Stimulated activated CD4-positive, alpha-beta T cell treated with anti-CD3 and anti-CD28 coated beads, Interleukin-2, amount 100 ng/mL, for 48 hours (primary cell): ENCODE measurements around the gene SYCE1.
"Not testable (repeated sequence)": the region's sequence is repeated elsewhere in the genome, so short reads cannot be mapped to it uniquely, and the experiment has no call there.

ENCODE experiments used
- DNase-seq, 2 donors: peaks; one replicate each; pipeline ENCODE4 v3.0.0-alpha.2; 2020

SYCE1 gene

DNA sequence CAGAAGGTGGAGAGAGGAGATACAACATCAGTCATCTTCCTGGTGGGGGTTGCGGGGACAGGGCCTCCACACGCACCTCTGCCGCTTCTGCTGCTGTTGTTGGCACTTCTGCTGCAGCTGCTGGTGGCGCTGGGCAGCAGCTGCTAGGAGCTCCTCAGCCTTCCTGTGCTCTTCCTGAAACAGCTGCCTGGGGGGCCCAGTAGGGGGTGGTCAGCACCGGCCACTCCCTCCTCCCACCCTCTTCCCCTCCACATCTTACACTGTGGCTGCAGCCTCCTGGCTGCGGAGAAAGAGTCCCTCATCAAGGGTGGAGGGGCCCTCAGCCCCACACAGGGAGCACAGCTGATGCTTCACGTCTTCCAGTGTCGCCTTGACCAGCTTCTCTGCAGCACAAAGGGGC is 9.9 kb downstream of the SYCE1 start:
- DNase-seq = no peak

DNA sequence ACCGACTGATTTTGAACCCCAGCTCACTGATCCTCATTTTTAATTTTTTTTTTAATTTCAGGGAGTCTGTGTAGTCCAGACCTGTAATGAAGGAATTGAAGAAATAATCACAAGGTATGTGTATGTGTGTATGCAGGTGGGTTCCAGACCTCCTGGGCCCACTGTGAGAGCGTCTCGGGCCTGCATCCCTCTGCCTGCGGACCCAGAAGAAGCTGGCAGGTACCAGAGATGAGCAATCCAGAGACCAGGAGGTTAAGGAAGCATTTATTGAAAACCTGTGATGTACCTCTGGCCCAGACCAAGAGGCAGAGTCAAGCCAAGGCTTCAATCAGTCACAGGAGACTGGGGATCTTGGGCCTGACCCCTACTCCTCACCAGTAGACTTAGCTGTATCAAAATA is 10.8 kb downstream of the SYCE1 start:
- DNase-seq = no peak

- no peak for DNase-seq
Measured at GRCh38 chr10:133544506-133544905, 20.9 kb downstream of the SYCE1 start.

DNA sequence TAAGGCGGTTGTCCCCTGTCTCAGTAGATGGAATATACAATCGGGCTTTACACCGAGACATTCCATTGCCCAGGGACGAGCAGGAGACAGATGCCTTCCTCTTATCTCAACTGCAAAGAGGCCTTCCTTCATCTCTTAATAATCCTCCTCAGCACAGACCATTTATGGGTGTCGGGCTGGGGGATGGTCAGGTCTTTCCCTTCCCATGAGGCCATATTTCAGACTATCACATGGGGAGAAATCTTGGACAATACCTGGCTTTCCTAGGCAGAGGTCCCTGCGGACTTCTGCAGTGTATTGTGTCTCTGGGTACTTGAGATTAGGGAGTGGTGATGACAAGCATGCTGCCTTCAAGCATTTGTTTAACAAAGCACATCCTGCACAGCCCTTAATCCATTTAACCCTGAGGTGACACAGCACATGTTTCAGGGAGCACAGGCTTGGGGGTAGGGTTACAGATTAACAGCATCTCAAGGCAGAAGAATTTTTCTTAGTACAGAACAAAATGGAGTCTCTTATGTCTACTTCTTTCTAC is 23.9 kb downstream of the SYCE1 start:
- not testable (repeated sequence) for DNase-seq

DNA sequence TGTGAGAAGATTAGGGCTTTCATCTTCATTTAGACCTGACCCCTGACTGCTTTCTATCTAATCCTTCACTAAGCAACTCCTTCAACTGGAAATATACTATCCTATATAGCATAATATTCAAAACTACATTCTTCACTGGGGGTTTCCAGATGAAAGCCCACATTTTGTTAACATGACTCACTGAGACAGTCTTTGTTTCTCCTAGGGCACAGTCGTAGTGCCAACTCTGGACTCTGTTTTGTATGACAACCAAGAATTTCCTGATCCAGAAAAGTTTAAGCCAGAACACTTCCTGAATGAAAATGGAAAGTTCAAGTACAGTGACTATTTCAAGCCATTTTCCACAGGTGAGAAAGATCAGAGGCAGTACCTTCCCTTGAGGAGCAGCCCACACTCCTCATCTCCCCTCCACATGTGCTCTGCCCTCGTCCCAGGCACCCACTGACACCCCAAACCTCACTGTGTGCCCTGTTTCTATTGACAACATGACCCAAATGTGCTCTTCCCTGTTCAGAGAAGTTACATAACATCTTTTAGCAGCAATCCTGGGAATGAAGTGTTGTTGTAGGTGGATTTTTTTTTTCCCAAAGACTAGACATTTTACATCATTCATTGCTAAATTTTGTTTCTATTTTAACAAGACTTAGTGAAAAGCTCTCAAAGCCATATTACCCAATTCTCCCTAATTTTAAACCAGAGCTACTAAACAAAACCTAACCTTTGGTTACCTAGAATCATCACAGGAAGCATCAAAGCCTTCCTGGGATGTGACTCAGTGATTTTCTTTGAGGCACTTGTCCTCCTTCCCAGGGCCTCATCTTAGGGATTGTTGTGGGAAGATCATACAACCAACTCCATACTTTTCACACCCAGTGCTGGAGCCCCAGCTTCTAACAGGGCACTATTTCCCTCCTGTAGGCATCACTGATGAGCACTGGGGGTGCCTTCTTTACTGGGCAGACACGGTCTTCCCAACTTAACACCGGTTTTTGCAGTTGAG is 27.5 kb downstream of the SYCE1 start:
- DNase-seq = no peak

DNA sequence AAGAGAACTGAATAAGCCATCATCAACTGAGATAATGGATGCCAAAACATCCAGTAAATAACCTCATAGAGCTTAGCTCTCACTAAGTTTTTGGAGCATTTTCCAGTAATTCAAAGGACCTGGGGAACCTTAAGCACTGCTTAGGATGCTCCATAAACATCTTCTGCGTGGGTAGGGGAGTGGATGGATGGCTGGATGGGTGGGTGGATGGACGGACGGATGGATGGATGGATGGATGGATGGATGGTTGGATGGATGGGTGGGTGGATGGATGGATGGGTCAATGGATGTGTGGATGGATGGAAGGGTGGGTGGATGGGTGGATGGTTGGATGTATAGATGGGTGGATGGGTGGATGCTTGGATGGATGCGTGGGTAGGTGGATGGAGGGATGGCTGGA is 29.2 kb downstream of the SYCE1 start:
- no peak for DNase-seq

DNA sequence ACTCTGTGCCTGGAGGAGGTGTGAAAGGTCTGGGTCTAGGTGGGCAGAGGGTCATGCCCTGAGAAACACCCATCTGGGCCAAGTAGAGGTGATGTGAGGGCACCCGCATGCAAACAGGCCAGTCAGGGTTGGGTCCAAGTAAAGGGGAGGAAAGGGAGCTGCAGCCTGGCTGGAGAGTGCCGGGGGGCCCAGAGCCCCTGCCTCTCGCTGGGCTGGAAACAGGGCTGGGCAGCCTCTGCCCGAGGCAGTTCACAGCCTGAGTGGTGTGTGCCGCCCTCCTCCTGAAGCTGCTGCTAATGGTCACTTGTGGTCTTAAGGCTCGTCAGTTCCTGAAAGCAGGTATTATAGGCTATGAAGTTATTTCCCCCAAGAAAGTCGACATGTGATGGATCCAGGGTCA is 31.0 kb downstream of the SYCE1 start:
- no peak for DNase-seq

- DNase-seq = no peak
Measured at GRCh38 chr10:133532871-133533270, 32.5 kb downstream of the SYCE1 start.

DNA sequence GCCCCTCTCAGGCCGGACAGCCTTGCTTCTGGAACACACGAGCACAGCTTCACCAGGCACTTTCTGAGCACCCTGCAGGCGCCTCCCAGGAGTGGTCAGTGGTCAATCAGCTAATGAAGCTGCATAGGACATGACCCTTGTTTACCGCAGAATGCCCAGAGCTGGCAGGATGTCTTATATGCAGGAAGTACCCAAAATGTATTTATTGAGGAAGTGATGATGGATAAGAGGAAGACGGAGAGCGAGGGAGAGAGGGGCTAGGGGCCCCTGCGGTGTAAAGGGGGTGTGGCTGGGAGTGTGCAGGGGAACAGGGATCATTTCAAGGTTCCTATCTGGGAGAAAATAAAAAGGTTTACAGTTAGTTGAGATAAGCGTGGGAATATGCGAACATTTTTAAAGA is 34.9 kb downstream of the SYCE1 start:
- no peak for DNase-seq

GRCh38 chr10:133529576-133529946 is 35.8 kb downstream of the SYCE1 start:
- DNase-seq = no peak

- DNase-seq = no peak
Measured at GRCh38 chr10:133528845-133529575, 36.4 kb downstream of the SYCE1 start.

- no peak for DNase-seq
Measured at GRCh38 chr10:133528296-133528844, 37.0 kb downstream of the SYCE1 start.

GRCh38 chr10:133527771-133528271 is 37.6 kb downstream of the SYCE1 start:
- no peak for DNase-seq

- DNase-seq = no peak
Measured at GRCh38 chr10:133526957-133527588, 38.3 kb downstream of the SYCE1 start, which contains the start of gene CYP2E1. Gene CYP2E1 (plus strand): TSS chr10:133527363. CDS start chr10:133527396, 33 bp downstream.

- no peak for DNase-seq
Measured at GRCh38 chr10:133525444-133525843, 39.9 kb downstream of the SYCE1 start.

DNA sequence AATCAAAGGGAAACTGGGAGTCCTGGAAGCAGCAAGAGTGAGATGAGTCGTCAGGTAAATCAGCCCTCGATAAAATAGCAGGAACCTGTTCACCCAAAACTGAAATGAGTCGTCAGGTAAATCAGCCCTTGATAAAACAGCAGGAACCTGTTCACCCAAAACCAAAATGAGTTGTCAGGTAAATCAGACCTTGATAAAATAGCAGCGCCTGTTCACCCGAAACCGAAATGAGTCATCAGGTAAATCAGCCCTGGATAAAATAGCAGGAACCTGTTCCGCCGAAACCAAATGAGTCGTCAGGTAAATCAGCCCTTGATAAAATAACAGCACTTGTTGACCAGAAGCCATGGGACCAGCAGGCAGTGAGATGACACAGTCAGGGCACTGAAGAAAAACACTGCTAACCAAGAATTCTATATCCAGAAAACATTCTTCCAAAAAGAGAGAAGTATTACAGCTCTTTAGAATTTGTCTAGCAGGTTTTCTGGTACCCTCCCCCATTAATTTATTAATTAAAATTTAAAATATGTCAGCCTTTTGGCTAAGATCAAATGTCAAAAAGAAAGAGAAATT is 41.7 kb downstream of the SYCE1 start:
- DNase-seq = no peak

GRCh38 chr10:133520193-133520738 is 45.1 kb downstream of the SYCE1 start:
- DNase-seq = peak; percentile 97

DNA sequence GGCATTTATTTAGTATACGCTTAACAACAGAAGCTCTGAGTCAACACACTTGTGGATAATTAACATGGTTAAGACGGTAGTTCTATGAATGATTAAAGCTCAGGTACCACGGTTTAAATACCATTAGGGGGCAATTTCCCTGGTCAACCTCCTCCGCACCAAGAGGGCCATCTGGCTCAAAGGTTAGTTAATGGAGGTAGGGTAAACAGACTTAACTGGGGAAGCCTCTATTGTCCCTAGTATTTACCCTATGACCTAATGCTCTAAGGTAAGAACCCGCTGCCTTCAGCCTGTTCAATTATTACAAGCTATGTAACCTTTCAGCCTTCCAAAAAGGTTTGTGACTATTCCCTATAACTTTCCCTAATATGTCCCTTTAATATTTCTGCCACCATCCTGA is 46.9 kb downstream of the SYCE1 start:
- DNase-seq = not testable (repeated sequence)

DNA sequence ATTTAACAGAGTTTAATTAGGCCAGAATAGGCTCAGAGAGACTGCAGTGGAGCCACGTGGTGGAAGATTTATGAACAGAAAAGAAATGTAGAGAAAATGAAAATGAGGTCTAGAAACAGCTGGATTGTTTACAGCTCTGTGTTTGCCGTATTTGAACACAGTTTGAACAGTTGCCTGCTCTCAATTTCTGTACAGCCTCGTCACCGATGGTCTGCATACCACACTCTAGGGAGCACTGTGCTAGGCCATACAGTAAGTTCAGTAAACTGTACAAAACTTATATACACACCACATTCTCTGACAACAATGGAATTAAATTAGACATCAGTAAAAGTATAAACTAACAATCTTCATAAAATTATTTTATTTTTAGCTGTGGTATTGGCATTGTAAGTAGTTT is 49.3 kb downstream of the SYCE1 start:
- no peak for DNase-seq

GRCh38 chr10:133515471-133515870 is 49.9 kb downstream of the SYCE1 start:
- no peak for DNase-seq

GRCh38 chr10:133511907-133512528 is 53.4 kb downstream of the SYCE1 start:
- DNase-seq = no peak
